Right lobe of liver (tissue), 6 donors: ENCODE results near the gene CCSAP. TPM values are rescaled to one million over a fixed set of nuclear protein-coding genes. Genes with fewer than 3 reads are reported as not detected.

Experiments
- ATAC-seq, 4 donors: fragments of 200-7000 bp; cut with Tn5 transposase; one replicate each; pipeline ENCODE4 v1.9.1; 2020; ENCODE audit warnings: mild to moderate bottlenecking in 4 of 4, moderate library complexity in 4 of 4
- DNase-seq, 3 donors: peaks; one replicate each; pipeline ENCODE4 v3.0.0-alpha.2; 2020
- H3K27ac ChIP-seq, 3 donors: fragments of 200-600 bp; one replicate each; pipeline ENCODE4 v1.8.0; 2022
- H3K27me3 ChIP-seq, 2 donors: fragments of 200-600 bp; one replicate each; pipeline ENCODE4 v1.8.0; 2022
- H3K36me3 ChIP-seq, 4 donors: fragments of 200-600 bp; sonication (generic) in 1 of 4; one replicate each; pipeline versions ENCODE4 v1.5.1 to v1.8.0; 2017 to 2022; ENCODE audit warnings: control low read depth in 1 of 4
- H3K4me1 ChIP-seq, 4 donors: fragments of 200-600 bp; sonication (generic) in 1 of 4; one replicate each; pipeline versions ENCODE4 v1.5.1 to v1.8.0; 2017 to 2022; ENCODE audit warnings: control low read depth in 1 of 4
- H3K4me3 ChIP-seq, 3 donors: fragments of 200-600 bp; one replicate each; pipeline ENCODE4 v1.8.0; 2022
- H3K9me3 ChIP-seq, 4 donors: fragments of 200-600 bp; sonication (generic) in 1 of 4; one replicate each; pipeline versions ENCODE4 v1.5.1 to v1.8.0; 2017 to 2022; ENCODE audit warnings: control low read depth in 1 of 4
- CTCF ChIP-seq, 4 donors: fragments of 200-600 bp in 3 of 4; fragments of 450-650 bp in 1 of 4; IDR thresholded peaks; one replicate each; pipeline versions ENCODE4 v1.5.1 to v1.8.0; 2016 to 2022; ENCODE audit warnings: antibody characterized with exemption in 4 of 4, mild to moderate bottlenecking in 2 of 4
- POLR2A ChIP-seq: fragments of 450-650 bp; IDR thresholded peaks from one replicate; pipeline ENCODE4 v1.6.1; 2017; ENCODE audit warnings: antibody characterized with exemption, mild to moderate bottlenecking
- WGBS: methylation state at CpG from one replicate; pipeline ENCODE4 v1.1.6; 2018; ENCODE audit warnings: low coverage, low lambda C conversion rate; ENCODE audit not compliant: insufficient coverage; ENCODE audit errors: missing lambda C conversion rate; 5-methylcytosine and 5-hydroxymethylcytosine counted together
- intact Hi-C, 2 donors: fragments of 100-400 bp; cut with DNase I; formaldehyde crosslinking; loops; one replicate each; pipeline versions ENCODE4 v1.11.2 to v1.14.1; 2022
- total RNA-seq, 6 experiments: library from RNA; depleted of rRNA in 2 of 6; stranded (reverse); fragments of >200 nt in 2 of 6; fragmentation: NEBNext Ultra II Directional in 3 of 6; extraction: Animal tissue kit (Norgen Biotek cat#: 25700) in 3 of 6; gene quantifications; one replicate each; pipeline versions ENCODE4 v1.1.0 to v1.2.4, GENCODE V29; 2016 to 2023
- donor health status: DM: no; HTN: yes; CAD: no.
- donor health status: DM: no; HTN: no; CAD: no.
- donor health status: DM: no; HTN: no; CAD: no.
- donor health status: DM: no; HTN: yes; CAD: no.
- donor health status: DM: no; HTN: yes; CAD: no.

CCSAP gene
- total RNA-seq, 6 experiments from 2014 or later = 1.4 to 3.2 (median 1.7) TPM

GRCh38 chr1:229285440-229285839, 57.4 kb downstream of the CCSAP start:
- WGBS = 74% methylated on average over 2 of the region's 2 CpGs
- intact Hi-C loops = no loop called here
- H3K4me1 ChIP-seq = peaks cover 0 to 26% (median 4%) of the 10 kb centered on the region in 4 donors
- no peak for TF ChIP-seq CTCF (IDR thresholded peaks at IDR 0.05)
- TF ChIP-seq POLR2A = no peak
- no peaks in the 10 kb centered on the region for H3K9me3 ChIP-seq
- no peak overlapping the region for H3K4me3 ChIP-seq
- ATAC-seq (no peak), DNase-seq (no peak)
- peaks cover 0 to 6% (median 1%) of the 10 kb centered on the region in 4 donors for H3K36me3 ChIP-seq
- no peak overlapping the region for H3K27ac ChIP-seq
- no peaks in the 10 kb centered on the region for H3K27me3 ChIP-seq

GRCh38 chr1:229284887-229285286, 58.0 kb downstream of the CCSAP start:
- Histone ChIP-seq H3K4me3 (no peak overlapping the region), H3K27me3 (no peaks in the 10 kb centered on the region), H3K36me3 (peaks cover 0 to 6% (median 1%) of the 10 kb centered on the region in 4 donors), H3K4me1 (peaks cover 0 to 26% (median 4%) of the 10 kb centered on the region in 4 donors), H3K27ac (no peak overlapping the region), H3K9me3 (no peaks in the 10 kb centered on the region)
- ATAC-seq = no peak
- intact Hi-C loops = no loop called here
- 41% methylated on average over 3 of the region's 3 CpGs for WGBS
- no peak for DNase-seq
- TF ChIP-seq POLR2A = no peak
- TF ChIP-seq CTCF (IDR thresholded peaks at IDR 0.05) = no peak

GRCh38 chr1:229283183-229283611, 59.6 kb downstream of the CCSAP start:
- intact Hi-C loops = no loop called here
- H3K36me3 ChIP-seq = no peaks in the 10 kb centered on the region
- H3K27me3 ChIP-seq = no peaks in the 10 kb centered on the region
- no peaks in the 10 kb centered on the region for H3K9me3 ChIP-seq
- TF ChIP-seq POLR2A = no peak
- TF ChIP-seq CTCF (IDR thresholded peaks at IDR 0.05) = no peak
- H3K4me3 ChIP-seq = no peak overlapping the region
- peak overlapping the region in 1 of 3 donors; percentile 47 for H3K27ac ChIP-seq
- ATAC-seq (peak; percentile 53 to 88 (median 74)), DNase-seq (peak in 2 of 3 donors; percentile 58 to 77)
- WGBS = 37% methylated on average over 2 of the region's 3 CpGs
- peaks cover 0 to 38% (median 7%) of the 10 kb centered on the region in 4 donors for H3K4me1 ChIP-seq

GRCh38 chr1:229282295-229282823, 60.5 kb downstream of the CCSAP start:
- no peaks in the 10 kb centered on the region for H3K9me3 ChIP-seq
- WGBS = 93% methylated on average over 1 of the region's 1 CpG
- ATAC-seq (no peak), DNase-seq (no peak)
- H3K4me3 ChIP-seq = no peak overlapping the region
- TF ChIP-seq POLR2A (no peak), CTCF (IDR thresholded peaks at IDR 0.05) (no peak)
- H3K27ac ChIP-seq = no peak overlapping the region
- H3K36me3 ChIP-seq = no peaks in the 10 kb centered on the region
- H3K27me3 ChIP-seq = no peaks in the 10 kb centered on the region
- peaks cover 0 to 39% (median 7%) of the 10 kb centered on the region in 4 donors for H3K4me1 ChIP-seq
- intact Hi-C loops = no loop called here
